ENCODE measurements around the gene UBE2E2. TPM values are rescaled to one million over a fixed set of nuclear protein-coding genes. Genes with fewer than 3 reads are reported as not detected.

UBE2E2 gene
- total RNA-seq, 2 experiments from 2014 or later = 41.1 to 48.8 TPM

DNA sequence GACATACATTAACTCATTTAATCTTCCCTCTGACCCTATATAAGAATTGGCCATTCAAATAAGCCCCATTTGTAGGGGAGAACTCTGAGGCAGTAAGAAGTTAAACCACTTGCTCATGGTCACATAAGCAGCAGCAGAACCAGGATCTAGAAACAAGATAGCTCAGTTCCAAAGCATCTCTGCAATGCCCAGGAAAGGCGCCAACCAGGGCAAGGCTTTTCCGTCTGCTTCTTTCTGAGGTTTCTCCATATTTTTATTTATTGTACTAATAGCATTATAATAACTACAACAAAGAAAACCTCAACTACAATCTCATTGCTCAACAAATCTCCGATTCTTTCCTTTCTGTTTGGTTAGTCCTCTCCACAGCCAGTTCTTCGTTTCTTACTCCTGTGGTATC, 4.3 kb upstream of the UBE2E2 start:
- peaks cover 4% of the 10 kb centered on the region; the same call in 1 of the 2 replicates for H3K79me2 ChIP-seq (ENCODE audit: insufficient read depth, low read depth, low read length)
- no peaks in the 10 kb centered on the region for H3K36me3 ChIP-seq (ENCODE audit: insufficient read depth, low read length)
- ChIA-PET POLR2A (interaction anchor here (0.8 to 1.6 kb wide), 2 partner anchors 125 to 192 kb away, joined by 3 read pairs; no protein-coding TSS in a partner anchor), CTCF (ENCODE audit: unreplicated experiment) (no interaction called here)
- TF ChIP-seq, protein P1, sequence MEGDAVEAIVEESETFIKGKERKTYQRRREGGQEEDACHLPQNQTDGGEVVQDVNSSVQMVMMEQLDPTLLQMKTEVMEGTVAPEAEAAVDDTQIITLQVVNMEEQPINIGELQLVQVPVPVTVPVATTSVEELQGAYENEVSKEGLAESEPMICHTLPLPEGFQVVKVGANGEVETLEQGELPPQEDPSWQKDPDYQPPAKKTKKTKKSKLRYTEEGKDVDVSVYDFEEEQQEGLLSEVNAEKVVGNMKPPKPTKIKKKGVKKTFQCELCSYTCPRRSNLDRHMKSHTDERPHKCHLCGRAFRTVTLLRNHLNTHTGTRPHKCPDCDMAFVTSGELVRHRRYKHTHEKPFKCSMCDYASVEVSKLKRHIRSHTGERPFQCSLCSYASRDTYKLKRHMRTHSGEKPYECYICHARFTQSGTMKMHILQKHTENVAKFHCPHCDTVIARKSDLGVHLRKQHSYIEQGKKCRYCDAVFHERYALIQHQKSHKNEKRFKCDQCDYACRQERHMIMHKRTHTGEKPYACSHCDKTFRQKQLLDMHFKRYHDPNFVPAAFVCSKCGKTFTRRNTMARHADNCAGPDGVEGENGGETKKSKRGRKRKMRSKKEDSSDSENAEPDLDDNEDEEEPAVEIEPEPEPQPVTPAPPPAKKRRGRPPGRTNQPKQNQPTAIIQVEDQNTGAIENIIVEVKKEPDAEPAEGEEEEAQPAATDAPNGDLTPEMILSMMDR (conservative IDR thresholded peaks at IDR 0.05; ENCODE audit: low read length) = no peak
- TF ChIP-seq EZH2phosphoT487 (IDR thresholded peaks at IDR 0.05; ENCODE audit: borderline replicate concordance, low read depth, low read length) = no peak
- H3K27ac ChIP-seq (ENCODE audit: low read depth, low read length, poor library complexity, severe bottlenecking) = no peak overlapping the region
- H3K4me3 ChIP-seq (ENCODE audit: low read depth, low read length, poor library complexity, severe bottlenecking) = no peak overlapping the region
- no peak overlapping the region for H2AFZ ChIP-seq (ENCODE audit: low read length)
- no peaks in the 10 kb centered on the region for H3K9me2 ChIP-seq (ENCODE audit: insufficient read depth, low read length)
- no peak overlapping the region for H3K4me2 ChIP-seq (ENCODE audit: low read length)
- peaks cover 9% of the 10 kb centered on the region for H3K4me1 ChIP-seq (ENCODE audit: insufficient read depth, low read length, poor library complexity, severe bottlenecking)
- intact Hi-C loops (cut with micrococcal nuclease; ENCODE audit: unreplicated experiment) = no loop called here
- BruUV-seq (replicated peaks) = no TSS peak
- H3K9me3 ChIP-seq (ENCODE audit: low read length) = no peaks in the 10 kb centered on the region
- no peak for DNase-seq (ENCODE audit: low spot score)
- H4K20me1 ChIP-seq (ENCODE audit: insufficient read depth, low read length) = no peaks in the 10 kb centered on the region

DNA sequence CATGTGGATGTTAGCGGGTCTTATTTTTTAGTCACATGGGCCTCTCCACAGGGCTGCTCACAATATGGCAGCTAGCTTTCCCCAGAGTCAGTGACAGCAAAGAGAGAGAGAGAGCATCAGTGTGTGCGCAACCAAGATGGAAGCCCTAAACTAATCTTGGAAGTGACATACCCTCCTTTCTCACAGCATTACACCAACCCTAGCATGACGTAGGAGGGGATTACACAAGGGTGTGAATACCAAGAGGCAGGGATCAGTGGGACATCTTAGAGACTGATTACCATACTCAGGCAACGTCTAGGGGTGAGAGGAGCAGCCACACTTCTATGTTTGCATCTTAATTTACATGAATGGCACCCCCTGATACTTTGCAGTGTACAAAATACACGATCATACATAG, 3.5 kb upstream of the UBE2E2 start:
- intact Hi-C loops (cut with micrococcal nuclease; ENCODE audit: unreplicated experiment) = loop anchor here (5.0 to 10.0 kb wide), 5 partner anchors 145 to 748 kb away; partner anchors contain the start of genes NR1D2 and UBE2E1
- POLR2A ChIA-PET = no interaction called here
- H4K20me1 ChIP-seq (ENCODE audit: insufficient read depth, low read length) = no peaks in the 10 kb centered on the region
- H3K79me2 ChIP-seq (ENCODE audit: insufficient read depth, low read depth, low read length) = peaks cover 12% of the 10 kb centered on the region
- H3K4me1 ChIP-seq (ENCODE audit: insufficient read depth, low read length, poor library complexity, severe bottlenecking) = peaks cover 9% of the 10 kb centered on the region
- no peak overlapping the region for H2AFZ ChIP-seq (ENCODE audit: low read length)
- no peaks in the 10 kb centered on the region for H3K9me2 ChIP-seq (ENCODE audit: insufficient read depth, low read length)
- no peak overlapping the region for H3K4me2 ChIP-seq (ENCODE audit: low read length)
- no peak for DNase-seq (ENCODE audit: low spot score)
- H3K36me3 ChIP-seq (ENCODE audit: insufficient read depth, low read length) = no peaks in the 10 kb centered on the region
- CTCF ChIA-PET (ENCODE audit: unreplicated experiment) = no interaction called here
- no peaks in the 10 kb centered on the region for H3K9me3 ChIP-seq (ENCODE audit: low read length)
- BruUV-seq (replicated peaks) = no TSS peak
- no peak overlapping the region for H3K4me3 ChIP-seq (ENCODE audit: low read depth, low read length, poor library complexity, severe bottlenecking)
- H3K27ac ChIP-seq (ENCODE audit: low read depth, low read length, poor library complexity, severe bottlenecking) = no peak overlapping the region
- TF ChIP-seq, protein P1 (conservative IDR thresholded peaks at IDR 0.05; ENCODE audit: low read length) = no peak
- no peak for TF ChIP-seq EZH2phosphoT487 (IDR thresholded peaks at IDR 0.05; ENCODE audit: borderline replicate concordance, low read depth, low read length)

GRCh38 chr3:23201154-23201838, 1.8 kb upstream of the UBE2E2 start:
- H3K4me1 ChIP-seq (ENCODE audit: insufficient read depth, low read length, poor library complexity, severe bottlenecking) = peaks cover 25% of the 10 kb centered on the region
- no peak for DNase-seq (ENCODE audit: low spot score)
- no peaks in the 10 kb centered on the region for H3K36me3 ChIP-seq (ENCODE audit: insufficient read depth, low read length)
- BruUV-seq (replicated peaks) = no TSS peak
- no peak overlapping the region for H3K27ac ChIP-seq (ENCODE audit: low read depth, low read length, poor library complexity, severe bottlenecking)
- no peaks in the 10 kb centered on the region for H3K9me3 ChIP-seq (ENCODE audit: low read length)
- H2AFZ ChIP-seq (ENCODE audit: low read length) = no peak overlapping the region
- no peak for TF ChIP-seq EZH2phosphoT487 (IDR thresholded peaks at IDR 0.05; ENCODE audit: borderline replicate concordance, low read depth, low read length)
- TF ChIP-seq, protein P1 (conservative IDR thresholded peaks at IDR 0.05; ENCODE audit: low read length) = no peak
- CTCF ChIA-PET (ENCODE audit: unreplicated experiment) = no interaction called here
- H3K4me2 ChIP-seq (ENCODE audit: low read length) = no peak overlapping the region
- 0 out of 2 replicates have a peak, but pooled peaks cover under 1% of the 10 kb centered on the region for H4K20me1 ChIP-seq (ENCODE audit: insufficient read depth, low read length)
- H3K9me2 ChIP-seq (ENCODE audit: insufficient read depth, low read length) = no peaks in the 10 kb centered on the region
- no peak overlapping the region for H3K4me3 ChIP-seq (ENCODE audit: low read depth, low read length, poor library complexity, severe bottlenecking)
- intact Hi-C loops (cut with micrococcal nuclease; ENCODE audit: unreplicated experiment) = loop anchor here (5.0 to 10.0 kb wide), 5 partner anchors 144 to 746 kb away; partner anchors contain the start of genes NR1D2 and UBE2E1
- POLR2A ChIA-PET = interaction anchor here (0.6 kb wide), 1 partner anchor 1385 kb away, joined by 3 read pairs; no protein-coding TSS in a partner anchor
- peaks cover 29% of the 10 kb centered on the region for H3K79me2 ChIP-seq (ENCODE audit: insufficient read depth, low read depth, low read length)

Data from OCI-LY7 (cell line).